NCI-H2081 treated with DMSO at 0.1 percent for 48 hours (cell line): ENCODE data around the gene TUFT1.

ENCODE experiments used
- DNase-seq: peaks from one replicate; lab custom pipeline; 2025; lab: John Stamatoyannopoulos, UW

Gene TUFT1

GRCh38 chr1:151539321-151540020, 638 bp upstream of the TUFT1 start:
- DNase-seq: peak; percentile 95

GRCh38 chr1:151540982-151541377, 871 bp downstream of the TUFT1 start:
- no peak for DNase-seq

- no peak for DNase-seq
Observed at GRCh38 chr1:151541752-151542151, 1.6 kb downstream of the TUFT1 start.

GRCh38 chr1:151542710-151543129, 2.6 kb downstream of the TUFT1 start:
- DNase-seq: no peak

DNA sequence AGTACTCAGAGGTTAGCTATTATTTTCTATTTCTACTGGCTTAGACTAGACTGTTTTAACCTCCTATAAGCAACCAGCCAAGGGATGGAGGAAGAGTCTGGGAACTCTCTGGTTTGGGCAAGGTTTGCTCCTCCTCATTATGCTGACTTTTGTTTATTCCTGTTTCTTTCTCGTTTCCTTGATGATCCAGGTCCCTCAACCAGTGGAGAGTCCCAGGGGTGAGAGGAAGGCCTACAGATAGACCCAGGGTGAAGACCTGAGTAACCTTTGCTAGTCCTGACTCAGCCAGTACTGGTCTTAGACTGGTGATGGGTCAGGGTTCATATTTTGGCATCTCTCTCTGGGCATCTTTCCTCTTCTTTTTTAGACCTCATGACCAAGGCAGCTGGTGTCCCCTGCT, 5.4 kb downstream of the TUFT1 start:
- DNase-seq: no peak

- DNase-seq: no peak
Observed at GRCh38 chr1:151546011-151546925, 6.2 kb downstream of the TUFT1 start.

DNA sequence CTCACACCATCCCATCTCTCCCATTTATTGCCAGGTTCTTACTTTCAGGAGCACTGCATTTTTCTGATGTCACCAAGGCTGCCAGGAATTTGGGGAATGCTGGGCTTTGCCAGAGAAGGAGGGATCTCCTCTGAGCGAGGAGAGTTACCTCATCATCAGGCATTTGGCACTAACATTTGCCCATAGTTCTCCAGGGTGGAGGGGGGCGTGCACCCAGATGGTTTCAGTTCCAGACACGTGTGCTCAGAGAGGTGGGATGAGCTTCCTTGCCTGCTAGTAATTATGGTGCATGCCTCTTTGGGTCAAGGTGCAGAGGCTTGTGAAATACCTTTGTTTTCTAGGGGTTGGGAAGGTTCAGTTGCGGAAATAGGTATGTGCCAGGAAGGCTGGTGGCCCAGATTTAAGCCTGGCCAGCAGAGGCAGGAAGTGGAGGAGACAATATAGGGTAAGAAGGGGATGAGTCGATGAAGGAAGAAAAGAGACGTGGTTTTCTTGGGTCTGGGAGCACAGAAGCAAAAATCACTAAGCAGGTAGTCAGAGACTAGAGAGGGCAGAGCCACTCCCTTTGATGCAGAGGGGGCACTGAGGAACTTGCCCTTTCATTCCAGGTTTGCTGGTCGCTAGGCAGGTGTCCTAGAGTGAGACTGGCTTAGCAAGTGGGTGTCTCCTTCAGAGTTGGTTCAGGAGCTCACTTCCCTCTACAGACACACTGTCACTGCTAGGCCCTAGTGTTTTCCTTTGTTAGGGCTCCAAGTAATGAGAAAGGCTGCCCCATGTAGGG, 7.2 kb downstream of the TUFT1 start:
- DNase-seq: no peak

GRCh38 chr1:151547900-151548230, 7.8 kb downstream of the TUFT1 start:
- no peak for DNase-seq

DNA sequence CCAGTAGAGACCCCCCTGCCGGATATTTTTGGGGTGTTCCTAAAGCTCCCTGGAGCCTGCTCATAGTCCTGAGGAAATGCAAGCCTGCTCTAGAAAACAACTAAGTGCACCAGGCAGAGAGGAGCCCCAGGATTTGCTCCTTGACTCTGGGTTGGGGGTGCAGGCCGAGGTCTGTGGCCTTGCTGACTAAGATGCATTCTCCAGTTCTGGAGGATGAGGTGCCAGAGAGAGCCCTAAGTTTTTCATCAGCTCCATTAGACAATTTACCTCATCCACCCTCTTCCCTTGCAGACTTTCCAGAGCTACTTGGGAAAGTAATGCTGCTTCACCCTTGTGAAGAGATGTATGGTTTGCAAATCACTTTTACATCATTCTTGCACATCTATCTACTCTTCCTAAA, 9.1 kb downstream of the TUFT1 start:
- no peak for DNase-seq

- no peak for DNase-seq
Observed at GRCh38 chr1:151553659-151554058, 13.6 kb downstream of the TUFT1 start.

GRCh38 chr1:151556052-151556451, 15.9 kb downstream of the TUFT1 start:
- no peak for DNase-seq

DNA sequence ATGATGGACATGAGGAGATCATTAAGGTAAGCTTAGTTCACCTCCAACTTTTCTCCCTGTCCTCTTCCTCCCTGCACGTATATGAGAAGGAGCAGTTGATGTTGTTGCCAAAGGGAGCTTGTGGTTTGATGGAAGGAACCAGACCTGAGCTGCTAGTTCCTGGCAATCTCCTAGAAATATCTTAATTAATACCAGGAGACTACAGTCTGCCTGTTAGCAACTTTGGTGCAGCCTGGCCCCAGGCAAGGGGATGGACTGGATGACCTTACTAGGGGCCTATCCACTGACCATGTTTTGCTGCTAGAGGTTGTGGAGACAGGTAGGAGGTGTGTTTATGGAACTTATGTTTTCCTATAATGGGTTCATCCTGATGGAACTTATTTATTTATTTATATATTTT, 22.6 kb downstream of the TUFT1 start:
- DNase-seq: no peak

- DNase-seq: no peak
Observed at GRCh38 chr1:151563376-151563775, 23.3 kb downstream of the TUFT1 start.

DNA sequence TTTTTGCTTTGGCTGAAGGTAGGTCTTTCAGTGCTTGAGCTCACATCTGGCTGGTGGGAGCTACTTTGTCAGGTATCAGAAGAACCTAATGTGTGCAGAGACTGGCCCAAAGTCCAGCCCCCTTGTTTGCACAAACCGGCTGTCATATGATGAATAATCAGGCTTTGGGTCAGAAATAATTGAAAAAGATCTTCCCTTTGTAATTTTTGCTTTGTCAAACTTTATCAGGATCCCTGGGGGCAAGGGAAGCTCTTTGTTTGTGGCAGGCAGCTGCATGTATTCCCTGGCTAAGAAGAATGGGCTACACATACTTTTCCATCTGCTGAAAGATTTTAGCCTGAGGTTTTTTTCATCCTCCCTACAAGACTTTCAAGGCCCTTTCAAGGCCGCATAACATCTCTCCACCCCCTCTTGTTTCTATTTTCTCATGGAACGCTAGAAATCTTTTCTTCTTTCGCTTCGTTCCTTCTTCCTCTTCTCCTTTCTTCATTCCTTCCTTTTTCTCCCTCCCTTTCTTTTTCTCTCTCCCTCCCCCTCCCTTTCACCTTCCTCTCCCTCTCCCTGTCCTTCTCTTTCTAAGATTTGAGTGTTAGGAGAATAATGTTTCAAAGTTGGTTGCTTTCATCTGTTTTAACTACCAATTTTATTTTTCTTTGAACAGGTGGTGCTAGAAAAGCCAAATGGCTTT, 25.5 kb downstream of the TUFT1 start:
- DNase-seq: no peak

- no peak for DNase-seq
Observed at GRCh38 chr1:151568626-151569088, 28.5 kb downstream of the TUFT1 start.

- DNase-seq: peak; percentile 70
Observed at GRCh38 chr1:151570819-151571218, 30.7 kb downstream of the TUFT1 start.

- no peak for DNase-seq
Observed at GRCh38 chr1:151574575-151575529, 34.7 kb downstream of the TUFT1 start.

DNA sequence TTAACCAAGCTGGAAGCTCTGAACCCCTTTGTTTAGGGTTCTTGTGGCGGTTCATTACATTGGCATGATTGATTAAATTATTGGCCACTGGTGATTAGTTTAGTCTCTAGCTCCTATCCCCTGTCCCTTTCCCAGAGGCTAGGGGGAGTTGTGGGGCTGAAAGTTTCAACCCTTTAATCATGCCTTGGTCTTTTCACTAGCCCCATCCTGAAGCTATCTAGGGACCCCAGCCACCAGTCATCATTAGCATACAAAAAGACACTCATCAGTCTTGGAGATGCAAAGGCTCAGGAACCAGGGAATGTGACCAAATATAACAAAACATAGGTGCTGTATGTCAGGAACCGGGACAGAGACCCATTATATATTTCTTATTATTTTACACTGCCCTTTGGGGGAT, 37.1 kb downstream of the TUFT1 start:
- DNase-seq: no peak

- DNase-seq: no peak
Observed at GRCh38 chr1:151578941-151579340, 38.8 kb downstream of the TUFT1 start.

- DNase-seq: no peak
Observed at GRCh38 chr1:151579436-151580225, 39.5 kb downstream of the TUFT1 start.
